MM.1S (cell line): ENCODE measurements around the gene ZMIZ1.

ENCODE experiments used
- DNase-seq: peaks from one replicate; pipeline ENCODE4 v3.0.0-alpha.2; 2015
- H2AFZ ChIP-seq: fragments of 300-600 bp; sonication (generic); 2 replicates; pipeline ENCODE4 v1.6.0; 2016; ENCODE audit warnings: antibody characterized with exemption, low read length
- H3F3A ChIP-seq: fragments of 300-600 bp; sonication (generic); 2 replicates; pipeline ENCODE4 v1.6.1; 2016; ENCODE audit warnings: mild to moderate bottlenecking, antibody characterized with exemption, low read length, moderate library complexity, mixed read lengths; ENCODE audit not compliant: insufficient read depth
- H3K27ac ChIP-seq: fragments of 300-600 bp; sonication (generic); 2 replicates; pipeline ENCODE4 v1.5.1; 2016; ENCODE audit warnings: mild to moderate bottlenecking, low read length
- H3K27me3 ChIP-seq: fragments of 300-600 bp; sonication (generic); replicated peaks from 2 replicates; pipeline ENCODE4 v1.6.0; 2016; ENCODE audit warnings: low read length; ENCODE audit not compliant: insufficient read depth
- H3K36me3 ChIP-seq: fragments of 300-600 bp; sonication (generic); replicated peaks from 2 replicates; pipeline ENCODE4 v1.6.1; 2016; ENCODE audit warnings: mild to moderate bottlenecking, low read length, mixed read lengths; ENCODE audit not compliant: insufficient read depth
- H3K4me1 ChIP-seq: fragments of 300-600 bp; sonication (generic); 2 replicates; pipeline ENCODE4 v1.6.1; 2016; ENCODE audit warnings: low read length, mixed read lengths
- H3K4me2 ChIP-seq: fragments of 300-600 bp; sonication (generic); 2 replicates; pipeline ENCODE4 v1.6.0; 2016; ENCODE audit warnings: low read depth, low read length
- H3K4me3 ChIP-seq: fragments of 300-600 bp; sonication (generic); 2 replicates; pipeline ENCODE4 v1.5.1; 2016; ENCODE audit warnings: low read length, mixed read lengths
- H3K79me2 ChIP-seq: fragments of 300-600 bp; sonication (generic); 2 replicates; pipeline ENCODE4 v1.6.1; 2016; ENCODE audit warnings: mixed run types, low read length, mixed read lengths
- H3K9ac ChIP-seq: fragments of 300-600 bp; sonication (generic); 2 replicates; pipeline ENCODE4 v1.6.1; 2016; ENCODE audit warnings: low read length, mixed read lengths
- H3K9me2 ChIP-seq: fragments of 300-600 bp; sonication (generic); replicated peaks from 2 replicates; pipeline ENCODE4 v1.6.1; 2016; ENCODE audit warnings: mild to moderate bottlenecking, low read length, mixed read lengths; ENCODE audit not compliant: insufficient read depth
- H3K9me3 ChIP-seq: fragments of 300-600 bp; sonication (generic); replicated peaks from 2 replicates; pipeline ENCODE4 v1.6.1; 2016; ENCODE audit warnings: mild to moderate bottlenecking, low read length, mixed read lengths; ENCODE audit not compliant: insufficient read depth
- H4K20me1 ChIP-seq: fragments of 300-600 bp; sonication (generic); 2 replicates; pipeline ENCODE4 v1.6.1; 2016; ENCODE audit warnings: mild to moderate bottlenecking, low read length, moderate library complexity, mixed read lengths; ENCODE audit not compliant: insufficient read depth
- CTCF ChIP-seq: fragments of 300-600 bp; sonication (generic); IDR thresholded peaks from 2 replicates; pipeline ENCODE4 v1.5.1; 2016; ENCODE audit warnings: antibody characterized with exemption, low read length, mixed read lengths
- EZH2 ChIP-seq: fragments of 300-600 bp; sonication (generic); optimal IDR thresholded peaks from 2 replicates; pipeline ENCODE3; 2017; ENCODE audit warnings: low read depth, mild to moderate bottlenecking, antibody characterized with exemption, low read length, mixed read lengths
- EZH2phosphoT487 ChIP-seq: fragments of 300-600 bp; sonication (generic); IDR thresholded peaks from 2 replicates; pipeline ENCODE4 v1.6.1; 2018; ENCODE audit warnings: antibody characterized with exemption, low read length

The ZMIZ1 gene

GRCh38 chr10:79165070-79165778 lies 96.5 kb downstream of the ZMIZ1 start:
- Histone ChIP-seq H3F3A (no peaks in the 10 kb centered on the region), H3K4me1 (no peaks in the 10 kb centered on the region)

GRCh38 chr10:79166312-79166721 lies 97.6 kb downstream of the ZMIZ1 start:
- TF ChIP-seq EZH2 (no peak), EZH2phosphoT487 (no peak), CTCF (no peak)
- H3K4me1 ChIP-seq, result no peaks in the 10 kb centered on the region
- H3K9ac ChIP-seq, result no peak overlapping the region
- no peaks in the 10 kb centered on the region for H4K20me1 ChIP-seq
- no peak overlapping the region for H3K4me3 ChIP-seq
- H3K9me2 ChIP-seq, result no peaks in the 10 kb centered on the region
- no peaks in the 10 kb centered on the region for H3K36me3 ChIP-seq
- no peaks in the 10 kb centered on the region for H3F3A ChIP-seq
- no peak overlapping the region for H3K27ac ChIP-seq
- H2AFZ ChIP-seq, result no peak overlapping the region
- no peaks in the 10 kb centered on the region for H3K79me2 ChIP-seq
- no peak for DNase-seq
- no peaks in the 10 kb centered on the region for H3K9me3 ChIP-seq
- H3K4me2 ChIP-seq, result no peak overlapping the region
- no peaks in the 10 kb centered on the region for H3K27me3 ChIP-seq

More at GRCh38 chr10:79165070-79165778, 96.5 kb downstream of the ZMIZ1 start:
- Histone ChIP-seq H3K4me2 (no peak overlapping the region), H3K4me3 (no peak overlapping the region), H2AFZ (no peak overlapping the region), H3K27ac (no peak overlapping the region), H3K79me2 (no peaks in the 10 kb centered on the region), H3K27me3 (no peaks in the 10 kb centered on the region), H4K20me1 (no peaks in the 10 kb centered on the region), H3K9ac (no peak overlapping the region), H3K36me3 (no peaks in the 10 kb centered on the region), H3K9me3 (no peaks in the 10 kb centered on the region), H3K9me2 (no peaks in the 10 kb centered on the region)
- TF ChIP-seq CTCF (no peak), EZH2phosphoT487 (no peak), EZH2 (no peak)
- no peak for DNase-seq

- Histone ChIP-seq H3F3A (no peaks in the 10 kb centered on the region), H3K4me3 (no peak overlapping the region), H3K27ac (no peak overlapping the region), H3K27me3 (no peaks in the 10 kb centered on the region), H3K4me1 (no peaks in the 10 kb centered on the region), H3K9ac (no peak overlapping the region), H4K20me1 (no peaks in the 10 kb centered on the region), H3K4me2 (no peak overlapping the region), H3K79me2 (no peaks in the 10 kb centered on the region), H3K9me3 (no peaks in the 10 kb centered on the region), H3K9me2 (no peaks in the 10 kb centered on the region), H2AFZ (no peak overlapping the region), H3K36me3 (no peaks in the 10 kb centered on the region)
- TF ChIP-seq EZH2phosphoT487 (no peak), EZH2 (no peak), CTCF (no peak)
- DNase-seq, result no peak
Measured at GRCh38 chr10:79166741-79167140, 98.0 kb downstream of the ZMIZ1 start.
